Stimulated activated CD4-positive, alpha-beta T cell treated with anti-CD3 and anti-CD28 coated beads, Interleukin-4, amount 100 ng/mL, for 4 hours (primary cell): ENCODE results near the gene APCDD1.

Experiments used
- DNase-seq, 2 experiments: peaks; one replicate each; pipeline ENCODE4 v3.0.0-alpha.2; 2020

APCDD1 gene

GRCh38 chr18:10453806-10454680 is at the start of gene APCDD1:
APCDD1 (plus strand) TSS chr18:10454635; CDS start chr18:10454982, 347 bp downstream.
- DNase-seq: no peak

DNA sequence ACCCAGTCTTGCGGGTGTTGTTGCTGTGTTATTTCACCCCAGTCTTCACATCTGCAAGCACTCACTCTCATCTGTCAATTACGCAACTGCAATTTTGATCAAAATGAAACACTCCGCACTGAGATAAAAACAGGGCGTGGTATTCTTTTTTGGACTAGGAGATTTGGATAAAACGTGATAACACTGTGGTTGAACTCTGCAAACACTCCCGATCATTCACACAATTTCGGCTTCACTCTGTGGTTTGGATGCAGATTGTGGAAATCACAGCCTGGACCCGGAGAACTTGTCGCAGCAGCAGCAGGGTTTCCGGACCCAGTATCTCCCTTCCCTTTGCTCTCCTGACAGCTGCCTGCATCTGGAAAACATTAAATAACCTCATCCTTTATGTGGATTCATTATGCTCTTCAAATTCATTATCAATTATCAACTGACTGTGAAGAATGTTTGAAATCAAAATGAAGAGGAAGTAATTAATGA is 49.4 kb upstream of the APCDD1 start:
- DNase-seq: no peak

DNA sequence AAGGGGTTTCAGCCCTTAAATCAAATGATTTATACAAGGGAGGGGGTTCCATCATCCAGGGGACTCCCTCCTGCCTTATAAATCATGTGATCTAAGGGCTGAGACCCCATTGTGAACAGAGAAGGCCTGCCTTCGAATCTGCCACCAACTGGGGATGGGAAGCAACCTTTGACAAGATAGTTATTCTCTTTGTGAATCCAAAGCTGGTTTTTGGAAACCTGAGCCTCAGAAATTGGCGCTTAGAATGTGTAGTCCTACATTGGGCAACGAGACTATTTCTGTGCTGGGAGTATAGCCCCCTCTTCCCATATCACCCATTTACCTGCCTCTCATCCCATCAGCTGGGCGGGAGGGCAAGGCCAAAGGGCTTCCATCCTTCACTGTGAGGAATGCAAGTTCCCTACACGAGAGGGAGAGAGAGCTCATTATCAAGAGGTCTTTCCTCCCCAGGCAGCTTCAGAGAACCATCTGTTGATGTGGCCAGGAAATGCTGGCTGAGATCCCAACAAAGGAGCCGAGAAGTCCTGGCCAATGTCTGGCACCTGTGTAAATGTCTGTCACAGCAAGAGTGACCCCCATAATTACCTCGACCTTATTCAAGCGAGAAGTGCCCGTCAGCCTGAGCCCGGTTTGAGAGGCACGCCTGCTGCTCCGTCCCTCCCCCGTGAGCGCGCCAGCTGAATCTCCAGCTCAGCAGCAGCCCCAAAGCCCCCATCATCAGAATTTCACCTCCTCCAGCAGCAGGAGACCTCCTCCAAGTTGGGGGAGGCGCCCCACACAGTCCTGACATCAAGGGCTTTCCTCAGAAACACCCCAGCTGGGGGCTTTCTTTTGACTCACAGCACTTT is 48.4 kb upstream of the APCDD1 start:
- no peak for DNase-seq

DNA sequence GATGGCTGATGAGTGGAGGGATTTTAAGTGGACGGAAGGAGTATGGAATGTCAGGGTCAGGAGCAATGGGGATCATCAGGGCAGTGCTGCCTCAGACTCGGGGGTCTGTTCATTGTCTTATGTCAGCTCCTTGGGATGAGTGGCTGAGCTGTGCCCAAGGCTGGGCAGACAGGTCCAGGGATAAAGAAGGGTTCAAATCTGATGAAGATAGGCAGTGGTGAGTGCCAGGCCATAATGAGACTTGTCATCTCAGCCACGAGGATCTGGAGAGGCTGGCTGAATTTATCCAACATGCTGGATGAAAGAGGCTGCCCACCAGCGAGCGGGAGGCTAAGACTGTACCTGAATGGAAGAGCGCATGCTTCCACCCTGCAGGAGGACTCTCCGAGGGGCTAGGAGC is 46.3 kb upstream of the APCDD1 start:
- no peak for DNase-seq

DNA sequence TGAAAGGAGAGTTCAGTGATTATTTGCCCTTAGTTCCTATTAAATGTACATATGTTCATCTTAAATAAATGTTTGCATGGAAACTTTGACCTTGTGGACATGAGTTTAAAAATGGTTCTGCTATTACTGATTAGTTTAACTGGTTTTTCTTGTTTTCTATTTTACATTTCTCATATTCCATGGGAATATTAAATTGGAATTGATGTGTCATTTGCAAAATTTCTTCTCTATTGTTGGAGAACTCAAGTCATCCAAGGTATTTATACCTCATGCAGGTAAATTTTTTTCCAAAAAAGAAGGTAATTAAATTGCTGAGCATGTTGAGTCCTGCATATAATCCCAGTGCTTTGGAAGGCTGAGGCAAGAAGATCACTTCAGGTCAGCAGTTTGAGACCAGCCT is 45.4 kb upstream of the APCDD1 start:
- DNase-seq: no peak

GRCh38 chr18:10410472-10411308 is 43.7 kb upstream of the APCDD1 start:
- no peak for DNase-seq

DNA sequence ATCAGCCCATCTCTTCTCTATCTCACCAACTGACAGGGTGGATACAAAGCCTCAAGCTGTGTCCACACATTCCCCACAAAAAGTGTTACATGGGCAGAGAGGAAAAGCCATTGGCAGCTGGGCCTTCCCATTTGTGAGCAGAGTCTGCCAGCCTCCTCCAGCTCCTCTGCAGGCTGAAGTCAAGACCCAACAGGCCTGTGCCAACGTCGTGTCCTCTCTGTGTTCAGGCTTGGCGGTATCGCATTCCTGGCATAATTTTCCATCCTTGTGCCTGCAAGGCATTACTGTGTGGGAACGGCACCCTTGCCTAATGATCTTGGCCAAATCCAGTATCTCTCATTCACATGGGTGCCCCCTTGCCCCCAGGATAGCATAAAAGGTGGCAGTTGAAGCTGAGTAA is 41.5 kb upstream of the APCDD1 start:
- DNase-seq: no peak

DNA sequence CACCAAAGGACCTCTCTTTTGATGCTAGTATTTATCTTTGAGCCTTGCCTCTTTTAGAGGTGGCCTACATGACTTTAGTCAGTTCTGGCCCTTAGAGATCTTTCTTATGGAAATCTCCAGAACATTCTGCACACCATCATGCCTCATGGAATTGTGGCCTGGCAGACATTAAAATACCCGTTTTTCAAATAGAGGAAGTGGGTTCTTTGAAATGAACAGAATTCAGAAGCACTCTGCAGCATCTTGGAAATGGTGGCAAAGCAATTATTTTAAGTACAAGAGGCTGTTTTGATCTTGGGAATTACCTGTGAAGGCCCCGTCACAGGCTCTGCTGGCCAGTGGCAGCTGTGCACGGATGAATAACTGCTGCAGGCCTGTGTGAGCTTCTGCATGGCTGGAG is 40.7 kb upstream of the APCDD1 start:
- no peak for DNase-seq

DNA sequence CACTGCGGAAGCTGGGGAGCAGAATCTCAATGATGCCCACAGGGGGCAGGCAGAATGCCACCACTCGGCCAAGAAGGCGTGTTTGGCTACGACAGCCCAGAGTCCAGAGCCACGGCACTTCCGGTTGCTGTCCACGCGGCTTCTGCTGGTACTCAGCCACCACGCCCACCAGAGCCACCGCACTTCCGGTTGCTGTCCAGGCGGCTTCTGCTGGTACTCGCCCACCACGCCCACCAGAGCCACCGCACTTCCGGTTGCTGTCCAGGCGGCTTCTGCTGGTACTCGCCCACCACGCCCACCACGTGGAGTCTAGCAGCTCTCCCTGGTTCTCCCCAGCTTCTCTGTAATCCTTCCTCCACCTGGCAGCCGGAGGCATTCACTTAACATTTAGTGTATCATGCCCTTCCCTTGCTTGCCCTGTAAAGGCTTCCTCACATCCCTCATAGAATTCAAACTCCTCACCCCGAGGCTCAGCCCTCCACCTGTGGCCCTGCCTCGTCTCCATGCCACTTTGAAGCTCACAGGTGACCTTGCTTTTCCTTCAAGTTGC is 40.1 kb upstream of the APCDD1 start:
- no peak for DNase-seq

GRCh38 chr18:10416065-10416464 is 38.4 kb upstream of the APCDD1 start:
- DNase-seq: no peak

- DNase-seq: no peak
Observed at GRCh38 chr18:10417191-10417590, 37.2 kb upstream of the APCDD1 start.

- no peak for DNase-seq
Observed at GRCh38 chr18:10417664-10418063, 36.8 kb upstream of the APCDD1 start.

DNA sequence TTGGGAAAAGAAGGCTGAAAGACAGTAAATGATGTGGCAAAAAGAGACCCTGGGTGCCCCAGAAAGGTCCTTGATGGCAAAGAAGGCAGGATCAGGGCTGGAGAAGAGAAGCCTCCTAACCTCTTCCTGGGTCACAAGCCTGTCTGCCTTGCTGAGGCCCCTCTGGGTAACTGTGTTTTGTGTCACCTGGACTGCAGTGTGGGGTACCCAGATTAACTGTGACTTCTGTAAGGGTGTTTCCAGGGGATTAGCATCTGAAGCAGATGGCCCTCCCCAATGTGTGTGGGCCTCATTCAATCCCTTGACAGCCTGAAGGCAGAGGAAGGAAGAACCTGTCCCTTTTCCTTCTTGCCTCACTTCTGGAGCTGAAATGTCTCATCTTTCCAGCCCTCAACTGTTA is 35.6 kb upstream of the APCDD1 start:
- no peak for DNase-seq

GRCh38 chr18:10419420-10420103 is 34.9 kb upstream of the APCDD1 start:
- no peak for DNase-seq

DNA sequence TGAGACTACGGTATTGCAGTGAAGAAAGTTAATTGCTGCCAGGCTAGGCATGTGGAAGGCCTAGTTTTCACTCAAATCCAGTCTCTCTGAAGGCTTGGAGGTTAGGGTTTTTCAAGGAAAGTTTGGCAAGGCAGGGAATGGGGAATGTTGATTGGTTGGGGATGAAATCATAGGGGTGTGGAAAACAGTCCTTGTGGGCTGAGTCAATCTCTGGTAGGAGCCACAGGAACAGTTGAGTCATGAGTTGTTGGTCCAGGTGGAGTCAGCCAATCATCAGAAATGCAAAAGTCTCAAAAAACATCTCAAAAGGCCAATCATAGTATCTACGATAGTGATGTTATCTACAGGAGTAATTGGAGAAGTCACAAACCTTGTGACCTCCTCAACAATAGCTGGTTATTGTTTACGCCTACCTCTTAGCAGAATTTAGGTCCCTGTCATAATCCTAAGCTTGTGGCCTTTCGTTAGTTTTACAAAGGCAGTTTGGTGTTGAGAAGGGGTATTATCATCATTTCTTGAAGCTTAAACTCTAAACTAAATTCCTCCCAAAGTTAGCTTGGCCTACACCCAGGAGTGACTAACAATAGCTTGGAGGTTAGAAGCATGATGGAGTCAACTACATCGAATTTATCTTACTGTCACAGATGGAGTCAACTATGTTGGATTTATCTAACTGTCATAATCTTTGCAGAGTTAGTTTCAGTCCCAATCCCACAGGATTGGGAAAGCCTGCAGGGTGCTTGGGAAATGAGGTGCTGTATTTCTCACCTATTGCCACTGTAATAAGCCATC is 33.7 kb upstream of the APCDD1 start:
- no peak for DNase-seq

DNA sequence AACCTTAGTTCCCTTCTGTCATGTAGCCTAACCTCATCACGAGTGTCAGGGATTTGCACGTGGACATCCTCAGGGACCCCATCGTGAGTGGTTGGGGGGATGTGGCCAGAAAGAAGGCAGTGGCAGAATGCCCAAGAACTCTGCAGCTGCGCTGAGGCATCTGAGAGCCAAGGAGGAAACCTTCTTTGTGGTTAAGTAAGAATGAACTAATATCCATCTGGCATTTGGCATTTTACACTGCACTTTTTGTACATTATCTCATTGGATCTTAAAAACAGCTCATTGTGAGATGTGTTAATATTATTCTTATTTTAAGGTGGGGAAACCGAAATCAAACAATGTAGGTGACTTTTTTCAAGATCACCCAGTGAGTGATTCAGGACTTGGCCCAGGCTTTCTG is 32.6 kb upstream of the APCDD1 start:
- no peak for DNase-seq

- no peak for DNase-seq
Observed at GRCh38 chr18:10422731-10423130, 31.7 kb upstream of the APCDD1 start.

DNA sequence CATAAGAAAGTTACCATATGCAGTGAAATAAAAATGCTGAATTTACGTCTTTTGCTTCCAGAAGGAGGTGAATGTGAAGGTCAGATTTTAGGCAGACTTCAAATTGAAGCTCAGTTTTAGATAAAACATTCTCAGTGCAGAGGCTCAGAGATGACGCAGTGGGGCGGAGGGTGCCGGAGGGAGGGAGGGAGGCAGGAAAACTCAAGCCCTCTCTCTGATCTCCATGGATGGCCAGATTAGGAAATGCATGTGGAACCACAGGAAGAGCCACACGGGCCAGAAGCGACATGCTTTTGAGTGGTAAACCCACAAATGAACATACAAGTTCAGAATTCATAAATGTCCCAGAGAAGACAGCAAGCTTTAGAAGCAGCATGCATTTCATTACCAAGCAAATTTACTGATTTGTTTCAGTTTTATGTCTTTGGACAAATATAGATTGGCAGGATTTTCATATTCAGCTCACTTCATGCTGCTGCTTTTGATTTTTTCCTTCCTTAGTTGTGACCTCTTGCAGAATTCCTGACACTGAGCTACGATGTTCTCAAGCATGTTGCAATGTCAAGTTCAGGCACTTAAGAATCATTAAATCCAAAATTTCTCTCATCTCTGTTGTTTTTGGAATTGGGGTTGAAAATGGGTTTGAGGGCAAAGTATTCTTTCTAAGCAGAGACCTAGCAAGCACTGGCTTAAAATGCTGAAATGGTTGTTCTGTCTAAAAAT is 29.7 kb upstream of the APCDD1 start:
- no peak for DNase-seq

DNA sequence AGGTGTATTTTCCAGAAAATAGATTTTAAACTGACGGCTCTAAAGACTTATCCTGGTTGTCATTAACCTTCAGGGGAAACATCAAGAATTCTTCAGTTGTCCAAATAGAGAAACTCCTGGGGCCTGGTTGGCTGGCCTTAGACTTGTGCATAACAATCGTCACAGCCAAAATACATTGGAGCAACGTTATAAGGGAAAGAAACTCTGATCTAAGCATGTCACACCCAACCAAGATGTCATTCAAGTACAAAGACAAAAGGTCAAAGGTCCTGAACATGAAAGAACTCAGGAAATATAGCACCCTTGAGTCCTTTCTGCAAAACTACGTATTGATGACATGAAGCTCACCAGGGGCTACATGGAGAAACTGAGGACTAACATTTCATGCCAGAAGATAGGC is 23.8 kb upstream of the APCDD1 start:
- DNase-seq: no peak

DNA sequence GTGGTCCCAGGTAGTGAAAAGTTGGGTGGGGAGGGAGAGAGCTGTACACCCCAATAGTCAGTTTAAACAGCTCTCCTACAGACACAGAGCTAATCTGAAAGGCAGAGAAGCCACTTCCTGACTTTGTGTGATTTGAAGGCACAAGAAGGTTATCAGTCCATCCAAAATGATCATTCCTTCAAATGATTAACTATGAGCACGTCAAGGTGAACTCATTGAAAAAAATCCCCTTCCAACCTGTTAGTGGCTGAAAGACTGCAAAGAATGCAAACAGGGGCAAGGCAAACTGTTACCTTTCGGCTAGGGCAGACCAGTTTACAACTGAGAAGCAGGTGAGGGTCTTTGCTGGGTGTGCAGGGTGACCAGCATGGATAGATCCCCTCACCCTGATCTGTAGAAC is 22.8 kb upstream of the APCDD1 start:
- DNase-seq: no peak

DNA sequence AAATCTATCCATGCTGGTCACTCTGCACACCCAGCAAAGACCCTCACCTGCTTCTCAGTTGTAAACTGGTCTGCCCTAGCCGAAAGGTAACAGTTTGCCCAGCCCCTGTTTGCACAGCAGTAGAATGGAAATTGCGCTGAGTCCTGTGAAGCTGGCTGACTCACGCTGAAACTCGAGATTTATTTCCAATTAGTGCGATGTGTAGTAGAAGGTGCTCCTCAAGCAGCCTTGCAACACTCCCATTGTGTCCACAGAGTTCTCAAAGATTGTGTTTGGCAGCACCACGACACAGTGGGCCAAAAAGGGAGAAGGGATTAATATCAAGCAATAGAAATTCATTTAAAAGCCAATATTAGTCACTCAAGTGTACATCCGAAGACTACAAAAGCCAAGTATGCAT is 21.7 kb upstream of the APCDD1 start:
- no peak for DNase-seq
